Stimulated activated CD4-positive, alpha-beta T cell treated with anti-CD3 and anti-CD28 coated beads, Interleukin-1b, Interleukin-23, amount 100 ng/mL, for 1 hour (primary cell): Measurements from ENCODE around the gene WWC1.

ENCODE experiments used
- DNase-seq, 2 donors: peaks; one replicate each; pipeline ENCODE4 v3.0.0-alpha.2; 2020; ENCODE audit warnings: low read depth in 2 of 2

The WWC1 gene

GRCh38 chr5:168486136-168486879 lies 194.9 kb downstream of the WWC1 start, which contains the start of gene RARS1:
RARS1 (plus strand) TSS chr5:168486471; CDS start chr5:168486499, 28 bp downstream.
- DNase-seq = peak; percentile 61 to 81

GRCh38 chr5:168489059-168489458 lies 197.6 kb downstream of the WWC1 start:
- no peak for DNase-seq

GRCh38 chr5:168494057-168494555 lies 202.7 kb downstream of the WWC1 start:
- no peak for DNase-seq

GRCh38 chr5:168502563-168503237 lies 211.3 kb downstream of the WWC1 start:
- DNase-seq = no peak

GRCh38 chr5:168513861-168514428 lies 222.5 kb downstream of the WWC1 start:
- DNase-seq = no peak
